ENCODE measurements around the gene GNAT2. TPM values are rescaled to one million over a fixed set of nuclear protein-coding genes. Genes with fewer than 3 reads are reported as not detected.

The GNAT2 gene
- total RNA-seq, 1 donor from 2014 or later = 0.57 TPM

DNA sequence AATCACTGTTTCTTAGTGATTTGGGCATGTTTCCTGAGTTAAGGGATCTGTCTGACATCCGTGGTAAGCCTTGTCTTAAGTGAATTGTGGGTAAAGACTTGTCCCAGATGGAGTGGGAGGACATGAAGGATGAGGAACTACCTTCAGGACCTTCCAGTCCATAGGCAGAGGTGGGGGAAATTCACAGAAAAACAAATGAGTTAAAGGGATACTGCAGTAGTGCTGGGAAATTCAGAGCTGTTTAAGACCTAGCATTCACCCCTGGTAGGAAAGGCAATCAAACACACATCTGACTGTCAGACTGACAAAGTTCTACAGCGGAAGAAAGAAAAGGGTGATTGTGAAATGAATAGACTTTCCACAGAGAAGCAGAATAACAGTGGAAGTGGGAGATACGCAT is 3.0 kb downstream of the GNAT2 start:
- H3K27me3 Mint-ChIP-seq = peaks cover 6% of the 10 kb centered on the region
- H3K4me1 Mint-ChIP-seq (ENCODE audit: low read depth) = peaks cover 33% of the 10 kb centered on the region
- no peak overlapping the region for H3K4me3 Mint-ChIP-seq (ENCODE audit: low read depth)
- TF ChIP-seq, protein P1, sequence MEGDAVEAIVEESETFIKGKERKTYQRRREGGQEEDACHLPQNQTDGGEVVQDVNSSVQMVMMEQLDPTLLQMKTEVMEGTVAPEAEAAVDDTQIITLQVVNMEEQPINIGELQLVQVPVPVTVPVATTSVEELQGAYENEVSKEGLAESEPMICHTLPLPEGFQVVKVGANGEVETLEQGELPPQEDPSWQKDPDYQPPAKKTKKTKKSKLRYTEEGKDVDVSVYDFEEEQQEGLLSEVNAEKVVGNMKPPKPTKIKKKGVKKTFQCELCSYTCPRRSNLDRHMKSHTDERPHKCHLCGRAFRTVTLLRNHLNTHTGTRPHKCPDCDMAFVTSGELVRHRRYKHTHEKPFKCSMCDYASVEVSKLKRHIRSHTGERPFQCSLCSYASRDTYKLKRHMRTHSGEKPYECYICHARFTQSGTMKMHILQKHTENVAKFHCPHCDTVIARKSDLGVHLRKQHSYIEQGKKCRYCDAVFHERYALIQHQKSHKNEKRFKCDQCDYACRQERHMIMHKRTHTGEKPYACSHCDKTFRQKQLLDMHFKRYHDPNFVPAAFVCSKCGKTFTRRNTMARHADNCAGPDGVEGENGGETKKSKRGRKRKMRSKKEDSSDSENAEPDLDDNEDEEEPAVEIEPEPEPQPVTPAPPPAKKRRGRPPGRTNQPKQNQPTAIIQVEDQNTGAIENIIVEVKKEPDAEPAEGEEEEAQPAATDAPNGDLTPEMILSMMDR (IDR thresholded peaks at IDR 0.05; ENCODE audit: unreplicated experiment) = no peak
- no peak for DNase-seq (ENCODE audit: low spot score, unreplicated experiment)
- H3K36me3 Mint-ChIP-seq (ENCODE audit: insufficient read depth) = no peaks in the 10 kb centered on the region
- no peak overlapping the region for H3K27ac Mint-ChIP-seq
- no peaks in the 10 kb centered on the region for H3K9me3 Mint-ChIP-seq (ENCODE audit: low read depth)

DNA sequence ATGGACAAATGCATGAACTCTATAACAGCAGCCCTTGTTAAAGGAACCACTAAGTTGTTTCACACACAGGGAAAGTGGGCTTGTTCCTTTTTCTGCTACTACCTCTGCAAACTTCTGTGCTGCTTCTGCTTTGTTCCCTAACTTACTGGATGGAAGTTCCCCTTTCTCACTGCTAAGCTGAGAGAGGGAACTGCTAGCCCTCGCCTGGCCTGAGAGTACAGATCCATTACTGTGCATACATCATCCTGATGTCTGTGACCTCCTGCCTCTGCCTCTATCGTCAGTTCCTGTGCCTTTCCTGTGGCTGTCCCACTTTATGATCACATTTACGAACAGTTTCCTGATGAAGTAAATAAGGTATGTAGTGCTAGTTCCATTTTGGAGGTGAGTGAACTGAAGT is 3.5 kb downstream of the GNAT2 start:
- peaks cover 33% of the 10 kb centered on the region for H3K4me1 Mint-ChIP-seq (ENCODE audit: low read depth)
- no peak overlapping the region for H3K4me3 Mint-ChIP-seq (ENCODE audit: low read depth)
- H3K9me3 Mint-ChIP-seq (ENCODE audit: low read depth) = no peaks in the 10 kb centered on the region
- peaks cover 6% of the 10 kb centered on the region for H3K27me3 Mint-ChIP-seq
- TF ChIP-seq, protein P1 (IDR thresholded peaks at IDR 0.05; ENCODE audit: unreplicated experiment) = no peak
- H3K36me3 Mint-ChIP-seq (ENCODE audit: insufficient read depth) = no peaks in the 10 kb centered on the region
- DNase-seq (ENCODE audit: low spot score, unreplicated experiment) = no peak
- no peak overlapping the region for H3K27ac Mint-ChIP-seq

DNA sequence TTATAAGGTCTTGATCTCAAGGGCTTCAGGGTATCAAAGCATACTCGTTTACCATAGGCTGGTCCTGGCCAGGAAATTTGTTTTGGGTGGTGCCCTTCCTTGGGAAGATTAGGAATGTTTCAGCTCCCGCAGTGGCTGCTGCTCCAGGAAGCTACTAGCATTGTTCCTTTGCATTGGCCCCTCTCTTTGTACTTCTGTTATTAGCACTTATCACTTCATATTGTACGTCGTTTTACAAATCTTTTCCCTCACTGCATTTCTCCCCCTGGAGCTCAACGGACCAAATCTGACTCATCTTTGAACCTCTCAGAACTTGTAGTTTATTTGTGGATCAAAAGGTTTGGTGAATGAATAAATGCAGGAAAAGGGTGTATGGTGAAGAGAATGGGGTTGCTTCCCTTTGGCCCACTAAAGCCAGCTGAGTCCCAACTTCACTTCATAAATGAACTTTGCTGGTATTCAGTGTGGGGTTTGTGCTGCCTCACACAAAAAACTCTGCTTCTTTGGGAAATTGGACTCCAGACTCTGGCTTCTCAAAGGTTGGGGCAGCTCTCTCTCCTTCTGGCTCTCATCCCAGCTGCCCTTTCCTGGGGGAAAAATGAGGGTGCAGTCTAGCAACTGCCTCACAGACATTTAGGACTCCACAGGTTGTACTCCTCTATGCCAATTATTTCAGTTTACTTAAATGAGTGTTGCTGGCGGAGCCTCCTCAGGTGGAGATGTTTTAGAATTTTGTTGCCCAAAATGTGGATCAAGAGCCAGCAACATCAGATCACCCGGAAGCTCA is 5.9 kb downstream of the GNAT2 start:
- H3K9me3 Mint-ChIP-seq (ENCODE audit: low read depth) = no peaks in the 10 kb centered on the region
- H3K4me3 Mint-ChIP-seq (ENCODE audit: low read depth) = no peak overlapping the region
- DNase-seq (ENCODE audit: low spot score, unreplicated experiment) = no peak
- TF ChIP-seq, protein P1 (IDR thresholded peaks at IDR 0.05; ENCODE audit: unreplicated experiment) = no peak
- peaks cover 6% of the 10 kb centered on the region for H3K27me3 Mint-ChIP-seq
- no peaks in the 10 kb centered on the region for H3K36me3 Mint-ChIP-seq (ENCODE audit: insufficient read depth)
- peaks cover 20% of the 10 kb centered on the region for H3K4me1 Mint-ChIP-seq (ENCODE audit: low read depth)
- H3K27ac Mint-ChIP-seq = no peak overlapping the region

DNA sequence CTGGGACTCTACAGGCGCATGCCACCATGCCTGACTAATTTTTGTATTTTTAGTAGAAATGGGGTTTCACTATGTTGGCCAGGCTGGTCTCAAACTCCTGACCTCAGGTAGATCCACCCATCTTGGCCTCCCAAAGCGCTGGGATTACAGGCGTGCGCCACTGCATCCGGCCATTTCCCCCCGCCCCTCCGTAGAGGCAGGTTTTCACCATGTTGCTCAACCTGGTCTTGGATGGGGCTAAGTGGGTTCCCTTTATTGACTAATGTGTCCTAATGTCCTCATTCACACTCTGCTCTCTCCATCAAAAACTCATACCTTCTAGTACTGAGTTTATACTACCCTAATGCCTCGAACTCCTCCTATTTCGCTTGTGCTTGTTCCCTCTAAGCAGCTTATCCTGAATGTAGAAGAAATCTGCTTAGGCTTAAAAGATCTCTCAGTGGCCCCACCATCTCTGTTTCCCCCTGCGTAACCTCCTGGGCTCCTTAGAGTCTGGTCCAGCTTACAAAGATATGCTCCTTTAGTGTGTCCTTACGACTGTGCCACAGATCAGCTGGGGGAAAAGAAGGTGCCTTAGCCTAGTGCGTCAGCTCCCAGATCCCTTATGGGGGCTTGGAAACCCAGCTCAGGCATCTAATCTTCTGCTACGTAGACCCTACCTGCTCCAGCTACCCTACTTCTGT is 8.0 kb downstream of the GNAT2 start:
- H3K27me3 Mint-ChIP-seq = peaks cover 2% of the 10 kb centered on the region
- no peaks in the 10 kb centered on the region for H3K36me3 Mint-ChIP-seq (ENCODE audit: insufficient read depth)
- no peak overlapping the region for H3K4me3 Mint-ChIP-seq (ENCODE audit: low read depth)
- H3K27ac Mint-ChIP-seq = no peak overlapping the region
- peaks cover 11% of the 10 kb centered on the region for H3K4me1 Mint-ChIP-seq (ENCODE audit: low read depth)
- TF ChIP-seq, protein P1 (IDR thresholded peaks at IDR 0.05; ENCODE audit: unreplicated experiment) = no peak
- H3K9me3 Mint-ChIP-seq (ENCODE audit: low read depth) = no peaks in the 10 kb centered on the region
- DNase-seq (ENCODE audit: low spot score, unreplicated experiment) = no peak

DNA sequence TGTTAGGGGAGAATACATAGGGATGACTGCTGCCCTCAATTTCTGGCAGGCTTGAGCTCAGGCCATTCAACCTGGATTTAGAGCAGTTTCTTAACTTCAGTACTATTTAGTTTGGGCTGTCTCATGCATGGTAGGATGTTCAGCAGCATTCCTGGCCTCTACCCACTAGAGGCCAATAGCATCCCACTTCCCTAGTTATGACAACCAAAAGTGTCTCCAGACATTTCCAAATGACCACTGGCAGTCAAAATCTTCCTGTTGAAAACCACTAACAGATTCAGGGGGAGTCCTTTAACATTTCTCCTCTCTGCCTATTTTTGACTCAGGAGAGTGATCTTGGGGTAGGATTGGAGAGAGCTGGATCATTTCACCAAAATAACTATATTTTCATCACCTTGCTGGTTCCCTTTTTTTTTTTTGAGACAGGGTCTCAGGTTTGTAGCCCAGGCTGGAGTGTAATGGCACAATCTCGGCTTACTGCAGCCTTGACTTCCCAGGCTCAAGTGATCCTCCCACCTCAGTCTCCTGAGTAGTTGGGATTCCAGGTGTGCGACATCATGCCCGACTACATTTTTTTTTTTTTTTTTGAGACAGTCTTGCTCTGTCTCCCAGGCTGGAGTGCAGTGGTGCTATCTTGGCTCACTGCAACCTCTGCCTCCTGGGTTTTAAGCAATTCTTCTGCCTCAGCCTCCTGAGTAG is 8.7 kb downstream of the GNAT2 start:
- Mint-ChIP-seq H3K4me3 (ENCODE audit: low read depth) (no peak overlapping the region), H3K27me3 (no peaks in the 10 kb centered on the region), H3K4me1 (ENCODE audit: low read depth) (peaks cover 6% of the 10 kb centered on the region), H3K9me3 (ENCODE audit: low read depth) (no peaks in the 10 kb centered on the region), H3K27ac (no peak overlapping the region), H3K36me3 (ENCODE audit: insufficient read depth) (no peaks in the 10 kb centered on the region)
- DNase-seq (ENCODE audit: low spot score, unreplicated experiment) = no peak
- TF ChIP-seq, protein P1 (IDR thresholded peaks at IDR 0.05; ENCODE audit: unreplicated experiment) = no peak
